H9 (cell line): ENCODE data around the gene CES5A. TPM values are rescaled to one million over a fixed set of nuclear protein-coding genes. Genes with fewer than 3 reads are reported as not detected.

Source experiments
- DNase-seq: peaks from one replicate; pipeline ENCODE4 v3.0.0-alpha.2; 2017
- H2AFZ ChIP-seq: one replicate; pipeline ENCODE4 v1.6.1; 2013; ENCODE audit warnings: mild to moderate bottlenecking, low read length, control low read depth, moderate library complexity
- H2AK5ac ChIP-seq: 2 replicates; pipeline ENCODE4 v1.6.1; 2013; ENCODE audit warnings: low read length, control low read depth, mixed read lengths; ENCODE audit not compliant: insufficient read length
- H2BK120ac ChIP-seq: one replicate; pipeline ENCODE4 v1.6.1; 2013; ENCODE audit warnings: low read depth, mild to moderate bottlenecking, low read length, control low read depth, inconsistent platforms; ENCODE audit not compliant: poor library complexity, severe bottlenecking
- H2BK12ac ChIP-seq: 2 replicates; pipeline ENCODE4 v1.6.1; 2013; ENCODE audit warnings: low read length, control low read depth, mixed read lengths, low read depth; ENCODE audit not compliant: insufficient read length
- H2BK15ac ChIP-seq: 2 replicates; pipeline ENCODE4 v1.6.1; 2013; ENCODE audit warnings: low read depth, low read length, control low read depth
- H2BK20ac ChIP-seq: one replicate; pipeline ENCODE4 v1.6.1; 2013; ENCODE audit warnings: low read depth, mild to moderate bottlenecking, low read length, control low read depth, inconsistent platforms; ENCODE audit not compliant: poor library complexity, severe bottlenecking
- H2BK5ac ChIP-seq: 2 replicates; pipeline ENCODE4 v1.6.1; 2013; ENCODE audit warnings: low read length, control low read depth, mixed read lengths; ENCODE audit not compliant: insufficient read length
- H3K14ac ChIP-seq: 2 replicates; pipeline ENCODE4 v1.6.1; 2013; ENCODE audit warnings: low read length, control low read depth; ENCODE audit not compliant: insufficient read depth
- H3K18ac ChIP-seq: 2 replicates; pipeline ENCODE4 v1.6.1; 2013; ENCODE audit warnings: low read depth, mild to moderate bottlenecking, mixed read lengths, low read length, control low read depth; ENCODE audit not compliant: insufficient read length
- H3K23ac ChIP-seq: 2 replicates; pipeline ENCODE4 v1.6.1; 2013; ENCODE audit warnings: low read length, control low read depth, mixed read lengths, low read depth; ENCODE audit not compliant: insufficient read length
- H3K23me2 ChIP-seq: 2 replicates; pipeline ENCODE4 v1.6.1; 2013; ENCODE audit warnings: low read depth, mild to moderate bottlenecking, mixed read lengths, low read length, control low read depth; ENCODE audit not compliant: insufficient read length, poor library complexity, severe bottlenecking
- H3K27ac ChIP-seq: 2 replicates; pipeline ENCODE4 v1.5.1; 2013; ENCODE audit warnings: low read length, control low read depth, mixed read lengths, low read depth; ENCODE audit not compliant: insufficient read length
- H3K27me3 ChIP-seq: 2 replicates; pipeline ENCODE4 v1.6.1; 2013; ENCODE audit warnings: low read length, control low read depth, inconsistent platforms; ENCODE audit not compliant: insufficient read depth
- H3K4ac ChIP-seq: 2 replicates; pipeline ENCODE4 v1.6.1; 2013; ENCODE audit warnings: low read depth, mild to moderate bottlenecking, control low read depth, inconsistent platforms, low read length, moderate library complexity
- H3K4me1 ChIP-seq: 2 replicates; pipeline ENCODE4 v1.6.1; 2013; ENCODE audit warnings: low read length, control low read depth, inconsistent platforms; ENCODE audit not compliant: insufficient read depth
- H3K4me2 ChIP-seq: 2 replicates; pipeline ENCODE4 v1.6.1; 2013; ENCODE audit warnings: low read length, control low read depth, mixed read lengths; ENCODE audit not compliant: insufficient read length, insufficient read depth
- H3K56ac ChIP-seq: 2 replicates; pipeline ENCODE4 v1.6.1; 2013; ENCODE audit warnings: low read depth, mild to moderate bottlenecking, mixed read lengths, low read length, control low read depth; ENCODE audit not compliant: insufficient read length
- H3K79me1 ChIP-seq: 2 replicates; pipeline ENCODE4 v1.6.1; 2013; ENCODE audit warnings: low read depth, mild to moderate bottlenecking, moderate library complexity, low read length, control low read depth, inconsistent platforms; ENCODE audit not compliant: insufficient read depth, poor library complexity, severe bottlenecking
- H3K79me2 ChIP-seq: 2 replicates; pipeline ENCODE4 v1.6.1; 2013; ENCODE audit warnings: low read length, control low read depth, inconsistent platforms; ENCODE audit not compliant: insufficient read depth
- H3K9ac ChIP-seq: 2 replicates; pipeline ENCODE4 v1.6.1; 2013; ENCODE audit warnings: low read length, control low read depth, mixed read lengths; ENCODE audit not compliant: insufficient read length; ENCODE audit errors: extremely low read depth
- H3K9me3 ChIP-seq: one replicate; pipeline ENCODE4 v1.6.1; 2013; ENCODE audit warnings: low read depth, low read length, inconsistent platforms; ENCODE audit not compliant: control insufficient read depth
- H3T11ph ChIP-seq: one replicate; pipeline ENCODE4 v1.6.1; 2013; ENCODE audit warnings: mild to moderate bottlenecking, low read length, control low read depth, inconsistent platforms
- H4K20me1 ChIP-seq: one replicate; pipeline ENCODE4 v1.6.1; 2013; ENCODE audit not compliant: control insufficient read depth, insufficient read length, insufficient read depth
- H4K5ac ChIP-seq: 2 replicates; pipeline ENCODE4 v1.6.1; 2013; ENCODE audit warnings: low read depth, mild to moderate bottlenecking, mixed read lengths, low read length, control low read depth; ENCODE audit not compliant: insufficient read length
- H4K8ac ChIP-seq: replicated peaks from 2 replicates; pipeline ENCODE4 v1.6.1; 2013; ENCODE audit warnings: low read length, control low read depth, mixed read lengths, low read depth; ENCODE audit not compliant: insufficient read length
- H4K91ac ChIP-seq: 2 replicates; pipeline ENCODE4 v1.6.1; 2013; ENCODE audit warnings: low read depth, mild to moderate bottlenecking, moderate library complexity, mixed read lengths, low read length, control low read depth; ENCODE audit not compliant: insufficient read length
- H3K27ac Mint-ChIP-seq, 3 experiments: 2 replicates in 2 of 3; 3 replicates in 1 of 3; pipeline ENCODE4 v1.8.0; 2020 to 2021; ENCODE audit warnings: mixed read lengths in 3 of 3, mild to moderate bottlenecking in 1 of 3, moderate library complexity in 1 of 3
- H3K27me3 Mint-ChIP-seq: 2 replicates; pipeline ENCODE4 v1.8.0; 2021; ENCODE audit warnings: low read depth, mild to moderate bottlenecking, moderate library complexity, mixed read lengths
- H3K36me3 Mint-ChIP-seq, 3 experiments: 2 replicates in 2 of 3; 3 replicates in 1 of 3; pipeline ENCODE4 v1.8.0; 2020 to 2021; ENCODE audit warnings: low read depth in 3 of 3, mixed read lengths in 3 of 3; ENCODE audit not compliant: insufficient read depth in 1 of 3
- H3K4me1 Mint-ChIP-seq, 2 experiments: 2 replicates each; pipeline ENCODE4 v1.8.0; 2020; ENCODE audit warnings: mixed read lengths in 2 of 2
- H3K4me3 Mint-ChIP-seq, 2 experiments: 2 replicates in 1 of 2; 3 replicates in 1 of 2; pipeline ENCODE4 v1.8.0; 2020 to 2021; ENCODE audit warnings: mild to moderate bottlenecking in 2 of 2, mixed read lengths in 2 of 2, moderate library complexity in 1 of 2
- H3K9me3 Mint-ChIP-seq, 2 experiments: 2 replicates in 1 of 2; 3 replicates in 1 of 2; pipeline ENCODE4 v1.8.0; 2020; ENCODE audit warnings: mild to moderate bottlenecking in 2 of 2, mixed read lengths in 2 of 2, moderate library complexity in 1 of 2
- CTCF ChIP-seq: fragments of 200-600 bp; sonication (generic); conservative IDR thresholded peaks from 3 replicates; pipeline ENCODE4 v1.8.0; 2021; ENCODE audit warnings: antibody characterized with exemption, mild to moderate bottlenecking
- WGBS: extraction: QIAGEN DNeasy Blood & Tissue Kit; methylation state at CpG from one replicate; pipeline ENCODE4 v1.1.7; 2013; ENCODE audit warnings: missing lambda C conversion rate, low lambda C conversion rate, mixed read lengths; ENCODE audit not compliant: insufficient read length; ENCODE audit errors: extremely low coverage; 5-methylcytosine and 5-hydroxymethylcytosine counted together
- total RNA-seq: library from RNA; stranded (reverse); gene quantifications from 2 replicates; pipeline ENCODE4 v1.2.1, GENCODE V29; 2021

CES5A gene
- total RNA-seq, 1 experiment from 2014 or later = not detected

DNA sequence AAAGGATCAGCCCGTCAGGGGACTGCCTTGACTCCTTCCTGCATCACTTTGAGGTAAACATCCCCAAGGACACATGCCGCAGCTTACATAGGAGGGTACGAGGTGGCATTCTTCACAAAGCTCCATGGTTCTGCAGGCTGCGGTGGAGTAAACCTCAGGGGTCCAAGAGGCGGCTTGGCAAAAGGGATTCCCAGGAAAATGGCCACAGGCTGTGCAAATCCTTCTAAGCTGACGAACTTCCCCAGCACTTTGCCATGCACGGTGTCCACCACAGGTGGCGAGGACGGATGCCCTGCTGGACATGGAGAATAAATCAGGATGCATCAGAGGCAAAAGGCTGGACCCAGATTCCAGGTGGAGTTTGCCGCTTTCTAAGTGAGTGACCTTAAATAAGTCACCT is 46.5 kb downstream of the CES5A start:
- Histone ChIP-seq H2BK15ac (no peak overlapping the region), H2BK20ac (no peak overlapping the region), H3K9ac (no peak overlapping the region), H4K5ac (no peak overlapping the region), H3T11ph (no peak overlapping the region), H2AFZ (no peak overlapping the region), H3K4me1 (no peaks in the 10 kb centered on the region), H2AK5ac (no peak overlapping the region), H4K91ac (no peak overlapping the region), H3K79me2 (no peaks in the 10 kb centered on the region), H4K8ac (no peak overlapping the region), H3K79me1 (no peaks in the 10 kb centered on the region), H2BK120ac (no peak overlapping the region), H2BK12ac (no peak overlapping the region), H3K14ac (no peak overlapping the region), H3K9me3 (no peaks in the 10 kb centered on the region), H3K27me3 (no peaks in the 10 kb centered on the region), H3K18ac (no peak overlapping the region), H2BK5ac (no peak overlapping the region), H3K4ac (no peak overlapping the region), H3K23ac (no peak overlapping the region), H4K20me1 (no peaks in the 10 kb centered on the region), H3K4me2 (no peak overlapping the region), H3K56ac (no peak overlapping the region), H3K23me2 (no peaks in the 10 kb centered on the region), H3K27ac (no peak overlapping the region)
- TF ChIP-seq CTCF = no peak
- DNase-seq = no peak
- Mint-ChIP-seq H3K4me3 (no peak overlapping the region), H3K27ac (no peak overlapping the region), H3K36me3 (no peaks in the 10 kb centered on the region), H3K9me3 (no peaks in the 10 kb centered on the region; a peak in 1 of 5 replicates), H3K27me3 (peaks cover 46% of the 10 kb centered on the region), H3K4me1 (peaks cover 5 to 6% of the 10 kb centered on the region in 2 experiments; a peak in 3 of 4 replicates)
- WGBS = no CpG with 5 or more reads among the region's 10 CpGs
